DND-41 (cell line): ENCODE results near the gene C17orf114.

Experiments
- ATAC-seq: fragments of 200-7000 bp; cut with Tn5 transposase; 3 replicates; pipeline ENCODE4 v1.9.1; 2021; ENCODE audit warnings: low read depth; ENCODE audit not compliant: insufficient read depth
- DNase-seq: peaks from one replicate; pipeline ENCODE4 v3.0.0-alpha.2; 2020
- H2AFZ ChIP-seq: 2 replicates; pipeline ENCODE4 v1.6.0; 2012; ENCODE audit warnings: low read depth, low read length
- H3K27ac ChIP-seq: 2 replicates; pipeline ENCODE4 v1.5.1; 2012; ENCODE audit warnings: low read length, inconsistent platforms
- H3K27me3 ChIP-seq: fragments of 200-600 bp; sonication (generic); 2 replicates; pipeline ENCODE4 v1.6.0; 2012; ENCODE audit warnings: low read length, mild to moderate bottlenecking, inconsistent platforms; ENCODE audit not compliant: insufficient read depth, poor library complexity
- H3K36me3 ChIP-seq: 2 replicates; pipeline ENCODE4 v1.5.1; 2012; ENCODE audit warnings: low read length, inconsistent platforms; ENCODE audit not compliant: insufficient read depth
- H3K4me1 ChIP-seq: 2 replicates; pipeline ENCODE4 v1.5.1; 2012; ENCODE audit warnings: mild to moderate bottlenecking, low read length; ENCODE audit not compliant: insufficient read depth
- H3K4me2 ChIP-seq: 2 replicates; pipeline ENCODE4 v1.6.0; 2012; ENCODE audit warnings: mild to moderate bottlenecking, moderate library complexity, low read length, inconsistent platforms; ENCODE audit not compliant: insufficient read depth
- H3K4me3 ChIP-seq, 2 experiments: fragments of 200-600 bp in 1 of 2; shearing (Covaris generic) in 1 of 2; 2 replicates each; pipeline ENCODE4 v1.5.1; 2012 to 2016; ENCODE audit warnings: inconsistent platforms in 2 of 2, low read length in 2 of 2, mild to moderate bottlenecking in 2 of 2, low read depth in 1 of 2, moderate library complexity in 1 of 2
- H3K79me2 ChIP-seq: 2 replicates; pipeline ENCODE4 v1.6.0; 2012; ENCODE audit warnings: low read length, inconsistent platforms; ENCODE audit not compliant: insufficient read depth
- H3K9ac ChIP-seq: 2 replicates; pipeline ENCODE4 v1.6.0; 2012; ENCODE audit warnings: low read depth, mild to moderate bottlenecking, inconsistent platforms, low read length, moderate library complexity
- H3K9me3 ChIP-seq: 2 replicates; pipeline ENCODE4 v1.5.1; 2012; ENCODE audit warnings: low read length, moderate library complexity, mild to moderate bottlenecking, inconsistent platforms; ENCODE audit not compliant: insufficient read depth, severe bottlenecking
- H4K20me1 ChIP-seq: 2 replicates; pipeline ENCODE4 v1.6.0; 2012; ENCODE audit warnings: low read length; ENCODE audit not compliant: insufficient read depth
- EZH2 ChIP-seq: IDR thresholded peaks from 3 replicates; pipeline ENCODE4 v1.6.1; 2012; ENCODE audit warnings: borderline replicate concordance, low read depth, mild to moderate bottlenecking, moderate library complexity, low read length, inconsistent platforms; ENCODE audit not compliant: severe bottlenecking
- TF ChIP-seq, protein P1 (sequence below): IDR thresholded peaks from 2 replicates; pipeline ENCODE4 v1.5.1; 2012; ENCODE audit warnings: borderline replicate concordance, low read length, moderate library complexity, mild to moderate bottlenecking; ENCODE audit not compliant: poor library complexity, severe bottlenecking; ENCODE audit errors: extremely low read depth

C17orf114 gene

DNA sequence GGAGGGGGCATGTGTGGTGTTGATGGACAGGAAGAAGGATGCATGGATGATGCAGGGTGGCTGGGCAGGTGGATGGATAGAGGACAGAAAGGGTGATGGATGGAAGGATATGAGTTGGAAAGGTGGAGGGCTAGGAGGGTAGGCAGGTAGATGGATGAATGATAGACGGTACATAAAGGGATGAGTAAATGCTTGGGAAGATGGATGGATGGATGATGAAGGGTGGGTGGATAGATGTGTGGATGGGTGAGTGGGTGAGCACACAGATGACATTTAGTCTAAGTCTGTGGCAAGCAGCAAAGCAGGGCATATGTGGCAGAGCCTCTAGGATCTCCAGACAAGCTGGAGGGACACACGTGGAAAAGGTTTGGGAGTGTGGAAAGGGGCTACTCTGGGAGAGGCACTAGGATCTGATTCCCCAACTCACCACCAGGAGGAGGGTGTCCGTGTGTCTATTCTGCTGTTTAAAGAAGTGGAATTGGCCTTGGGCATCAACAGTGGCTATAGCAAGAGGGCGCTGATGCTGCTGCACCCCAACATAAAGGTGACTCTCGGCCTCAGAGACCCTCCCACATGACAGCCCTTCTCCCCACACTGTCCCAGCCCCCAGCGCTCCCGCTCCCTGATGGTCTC is 13.0 kb upstream of the C17orf114 start:
- no peak overlapping the region for H3K4me3 ChIP-seq
- no peaks in the 10 kb centered on the region for H3K36me3 ChIP-seq
- no peaks in the 10 kb centered on the region for H3K4me1 ChIP-seq
- ATAC-seq (no peak), DNase-seq (no peak)
- H3K27me3 ChIP-seq = no peaks in the 10 kb centered on the region
- no peak overlapping the region for H3K4me2 ChIP-seq
- H2AFZ ChIP-seq = no peak overlapping the region
- no peaks in the 10 kb centered on the region for H4K20me1 ChIP-seq
- H3K27ac ChIP-seq = no peak overlapping the region
- H3K79me2 ChIP-seq = no peaks in the 10 kb centered on the region
- TF ChIP-seq, protein P1, sequence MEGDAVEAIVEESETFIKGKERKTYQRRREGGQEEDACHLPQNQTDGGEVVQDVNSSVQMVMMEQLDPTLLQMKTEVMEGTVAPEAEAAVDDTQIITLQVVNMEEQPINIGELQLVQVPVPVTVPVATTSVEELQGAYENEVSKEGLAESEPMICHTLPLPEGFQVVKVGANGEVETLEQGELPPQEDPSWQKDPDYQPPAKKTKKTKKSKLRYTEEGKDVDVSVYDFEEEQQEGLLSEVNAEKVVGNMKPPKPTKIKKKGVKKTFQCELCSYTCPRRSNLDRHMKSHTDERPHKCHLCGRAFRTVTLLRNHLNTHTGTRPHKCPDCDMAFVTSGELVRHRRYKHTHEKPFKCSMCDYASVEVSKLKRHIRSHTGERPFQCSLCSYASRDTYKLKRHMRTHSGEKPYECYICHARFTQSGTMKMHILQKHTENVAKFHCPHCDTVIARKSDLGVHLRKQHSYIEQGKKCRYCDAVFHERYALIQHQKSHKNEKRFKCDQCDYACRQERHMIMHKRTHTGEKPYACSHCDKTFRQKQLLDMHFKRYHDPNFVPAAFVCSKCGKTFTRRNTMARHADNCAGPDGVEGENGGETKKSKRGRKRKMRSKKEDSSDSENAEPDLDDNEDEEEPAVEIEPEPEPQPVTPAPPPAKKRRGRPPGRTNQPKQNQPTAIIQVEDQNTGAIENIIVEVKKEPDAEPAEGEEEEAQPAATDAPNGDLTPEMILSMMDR = peak; percentile 35
- TF ChIP-seq EZH2 = no peak
- H3K9me3 ChIP-seq = no peaks in the 10 kb centered on the region
- H3K9ac ChIP-seq = no peak overlapping the region

DNA sequence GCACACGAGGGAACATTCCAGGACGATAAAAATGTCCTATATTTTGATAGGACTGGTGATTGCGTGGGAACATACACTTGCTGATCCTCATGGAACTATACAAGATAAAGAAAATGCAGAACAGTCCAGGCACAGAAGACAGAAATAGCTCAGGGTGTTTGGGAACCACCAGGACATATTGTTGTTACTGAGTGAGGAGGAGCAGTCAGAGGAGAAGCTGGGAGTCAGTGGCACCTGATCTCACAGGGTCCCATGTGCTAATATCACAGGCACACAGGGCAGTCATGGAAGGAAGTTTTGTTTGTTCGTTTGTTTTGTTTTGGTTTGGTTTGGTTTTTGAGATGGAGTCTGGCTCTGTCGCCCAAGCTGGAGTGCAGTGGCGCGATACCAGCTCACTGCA is 10.6 kb upstream of the C17orf114 start:
- Histone ChIP-seq H3K9me3 (no peaks in the 10 kb centered on the region), H3K79me2 (no peaks in the 10 kb centered on the region), H3K36me3 (no peaks in the 10 kb centered on the region; the same call in 1 of the 2 replicates), H3K4me1 (peaks cover 5% of the 10 kb centered on the region), H2AFZ (no peak overlapping the region), H3K9ac (no peak overlapping the region), H3K4me2 (no peak overlapping the region), H3K27me3 (no peaks in the 10 kb centered on the region), H3K27ac (no peak overlapping the region), H4K20me1 (no peaks in the 10 kb centered on the region), H3K4me3 (no peak overlapping the region)
- ATAC-seq = no peak
- no peak for TF ChIP-seq EZH2
- TF ChIP-seq, protein P1 = no peak
- no peak for DNase-seq

GRCh38 chr17:4811471-4811870 is 9.3 kb upstream of the C17orf114 start:
- no peak overlapping the region for H3K27ac ChIP-seq
- no peak overlapping the region for H2AFZ ChIP-seq
- no peaks in the 10 kb centered on the region for H3K27me3 ChIP-seq
- ATAC-seq = no peak
- no peak overlapping the region for H3K4me2 ChIP-seq
- H4K20me1 ChIP-seq = no peaks in the 10 kb centered on the region
- H3K4me1 ChIP-seq = peaks cover 8% of the 10 kb centered on the region
- H3K9me3 ChIP-seq = no peaks in the 10 kb centered on the region
- no peak overlapping the region for H3K9ac ChIP-seq
- TF ChIP-seq, protein P1 = no peak
- no peak for TF ChIP-seq EZH2
- H3K36me3 ChIP-seq = no peaks in the 10 kb centered on the region; the same call in 1 of the 2 replicates
- H3K4me3 ChIP-seq = no peak overlapping the region
- H3K79me2 ChIP-seq = no peaks in the 10 kb centered on the region
- DNase-seq = no peak
